ENCODE data around the gene EMC10.
"Not testable (repeated sequence)": the region's sequence is repeated elsewhere in the genome, so short reads cannot be mapped to it uniquely, and the experiment has no call there.

The EMC10 gene

GRCh38 chr19:50450369-50451222 lies 25.7 kb upstream of the EMC10 start:
- no peak for DNase-seq (ENCODE audit: low read depth in 2 of 2, low spot score in 1 of 2)

DNA sequence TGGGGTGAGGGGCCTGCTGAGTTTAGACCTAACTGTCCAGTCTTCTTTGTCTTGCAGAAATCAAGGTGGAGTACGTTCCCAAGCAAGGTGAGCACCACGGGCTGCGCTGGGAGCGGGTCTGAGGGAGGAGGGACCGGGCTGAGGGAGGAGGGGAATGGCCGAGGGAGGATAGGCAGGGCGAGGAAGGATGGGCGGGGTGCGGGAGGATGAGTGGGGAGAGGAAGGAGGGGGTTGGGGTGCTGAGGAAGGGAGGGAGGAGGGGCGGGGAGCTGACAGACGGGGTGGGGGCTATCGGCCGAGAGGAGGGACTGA lies 25.1 kb upstream of the EMC10 start:
- no peak for DNase-seq (ENCODE audit: low read depth in 2 of 2, low spot score in 1 of 2)

GRCh38 chr19:50453243-50453642 lies 23.1 kb upstream of the EMC10 start:
- DNase-seq (ENCODE audit: low read depth in 2 of 2, low spot score in 1 of 2): no peak

- DNase-seq (ENCODE audit: low read depth in 2 of 2, low spot score in 1 of 2): no peak
These were observed 20.3 kb upstream of the EMC10 start for GRCh38 chr19:50455992-50456391.

GRCh38 chr19:50457300-50457699 lies 19.0 kb upstream of the EMC10 start:
- DNase-seq (ENCODE audit: low read depth in 2 of 2, low spot score in 1 of 2): no peak

DNA sequence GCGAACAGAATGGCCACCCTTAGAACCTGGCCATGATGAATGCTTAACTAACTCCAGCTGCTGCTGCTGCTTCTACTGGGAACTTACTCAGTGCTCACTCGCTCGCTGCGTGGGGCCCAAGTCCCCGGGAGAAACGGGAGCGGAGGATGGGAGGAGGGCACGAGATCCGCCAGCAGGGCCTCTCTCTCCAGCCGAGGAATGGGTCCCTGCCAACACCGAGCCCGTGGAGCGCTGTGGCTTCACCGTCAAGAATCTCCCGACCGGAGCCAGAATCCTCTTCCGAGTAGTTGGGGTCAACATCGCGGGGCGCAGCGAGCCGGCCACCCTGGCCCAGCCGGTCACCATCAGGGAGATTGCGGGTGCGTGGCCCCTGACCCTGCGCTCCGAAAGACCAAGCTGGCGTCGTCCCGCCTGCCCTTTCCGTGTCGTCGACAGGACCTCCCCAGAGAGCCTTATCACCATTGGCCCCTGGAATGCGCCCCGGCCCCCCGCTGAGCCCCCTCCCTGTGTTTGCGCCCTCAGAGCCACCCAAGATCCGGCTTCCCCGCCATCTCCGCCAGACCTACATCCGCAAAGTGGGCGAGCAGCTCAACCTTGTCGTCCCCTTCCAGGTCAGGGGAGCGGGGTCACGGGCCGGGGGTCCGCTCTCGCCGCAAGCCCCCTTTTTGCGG lies 17.8 kb upstream of the EMC10 start:
- no peak for DNase-seq (ENCODE audit: low read depth in 2 of 2, low spot score in 1 of 2)

DNA sequence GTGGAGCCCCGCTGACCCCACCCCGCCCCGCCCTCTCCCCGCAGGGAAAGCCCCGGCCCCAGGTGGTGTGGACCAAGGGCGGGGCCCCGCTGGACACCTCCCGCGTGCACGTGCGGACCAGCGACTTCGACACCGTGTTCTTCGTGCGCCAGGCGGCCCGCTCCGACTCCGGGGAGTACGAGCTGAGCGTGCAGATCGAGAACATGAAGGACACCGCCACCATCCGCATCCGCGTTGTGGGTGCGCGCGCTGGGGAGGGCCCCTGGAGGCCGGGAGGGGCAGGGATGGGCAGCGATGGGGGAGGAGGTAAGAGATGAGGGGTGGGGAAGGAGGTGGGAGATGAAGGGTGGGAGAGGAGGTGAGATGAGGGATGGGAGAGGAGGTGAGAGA lies 17.2 kb upstream of the EMC10 start:
- no peak for DNase-seq (ENCODE audit: low read depth in 2 of 2, low spot score in 1 of 2)

- no peak for DNase-seq (ENCODE audit: low read depth in 2 of 2, low spot score in 1 of 2)
These were observed 16.7 kb upstream of the EMC10 start for GRCh38 chr19:50459638-50460037.

GRCh38 chr19:50460161-50460765 lies 16.0 kb upstream of the EMC10 start:
- no peak for DNase-seq (ENCODE audit: low read depth in 2 of 2, low spot score in 1 of 2)

GRCh38 chr19:50461066-50461875 lies 15.0 kb upstream of the EMC10 start:
- DNase-seq (ENCODE audit: low read depth in 2 of 2, low spot score in 1 of 2): peak; percentile 17 to 25

GRCh38 chr19:50462970-50463369 lies 13.3 kb upstream of the EMC10 start:
- DNase-seq (ENCODE audit: low read depth in 2 of 2, low spot score in 1 of 2): no peak

GRCh38 chr19:50464348-50464747 lies 12.0 kb upstream of the EMC10 start:
- DNase-seq (ENCODE audit: low read depth in 2 of 2, low spot score in 1 of 2): no peak

GRCh38 chr19:50465000-50465399 lies 11.3 kb upstream of the EMC10 start:
- DNase-seq (ENCODE audit: low read depth in 2 of 2, low spot score in 1 of 2): no peak

GRCh38 chr19:50465986-50466705 lies 10.2 kb upstream of the EMC10 start:
- no peak for DNase-seq (ENCODE audit: low read depth in 2 of 2, low spot score in 1 of 2)

DNA sequence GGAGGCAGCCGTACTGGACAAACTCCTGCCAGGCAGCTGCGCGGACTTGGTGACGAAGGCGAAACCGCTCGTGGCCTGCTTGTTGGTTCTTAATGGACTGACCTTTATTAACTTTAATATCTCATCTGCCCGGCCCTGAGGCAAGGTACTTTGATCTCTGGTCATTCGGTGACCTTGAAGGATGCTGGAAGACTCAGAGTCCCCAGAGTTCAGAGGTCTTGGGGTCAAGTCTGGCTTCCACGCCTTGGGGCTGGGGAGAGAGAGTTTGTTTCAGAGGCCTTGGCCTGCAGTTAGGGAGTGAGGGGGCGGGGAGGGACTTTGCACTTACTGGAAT lies 9.6 kb upstream of the EMC10 start:
- DNase-seq (ENCODE audit: low read depth in 2 of 2, low spot score in 1 of 2): no peak

- no peak for DNase-seq (ENCODE audit: low read depth in 2 of 2, low spot score in 1 of 2)
These were observed 8.7 kb upstream of the EMC10 start for GRCh38 chr19:50467566-50467965.

GRCh38 chr19:50468818-50469217 lies 7.5 kb upstream of the EMC10 start:
- DNase-seq (ENCODE audit: low read depth in 2 of 2, low spot score in 1 of 2): no peak

- not testable (repeated sequence) for DNase-seq (ENCODE audit: low read depth in 2 of 2, low spot score in 1 of 2)
These were observed 3.0 kb upstream of the EMC10 start for GRCh38 chr19:50473336-50473735.

DNA sequence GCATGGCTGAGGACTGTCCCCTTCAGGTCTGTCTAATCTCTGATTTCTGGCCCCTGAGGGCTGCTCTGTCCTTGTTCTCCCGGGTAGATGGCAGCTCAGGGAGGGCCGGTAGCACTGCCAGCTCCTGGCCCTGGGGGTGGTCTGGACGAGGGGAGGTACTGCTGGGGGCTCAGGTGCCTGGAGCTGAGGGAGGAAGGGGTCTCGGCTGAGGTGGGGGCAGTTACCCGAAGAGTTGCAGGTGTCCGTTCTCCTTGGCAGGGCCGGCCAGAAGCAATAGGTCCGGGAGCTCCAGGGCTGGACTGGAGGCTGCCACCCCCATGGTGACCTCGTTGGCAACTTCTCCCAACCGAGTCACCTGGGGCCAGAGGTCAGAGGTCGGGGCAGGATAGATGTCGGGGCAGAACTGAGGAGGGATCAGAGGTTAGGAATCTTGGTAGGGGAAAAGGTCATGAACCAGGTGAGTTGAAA lies 1.2 kb upstream of the EMC10 start:
- no peak for DNase-seq (ENCODE audit: low read depth in 2 of 2, low spot score in 1 of 2)

DNA sequence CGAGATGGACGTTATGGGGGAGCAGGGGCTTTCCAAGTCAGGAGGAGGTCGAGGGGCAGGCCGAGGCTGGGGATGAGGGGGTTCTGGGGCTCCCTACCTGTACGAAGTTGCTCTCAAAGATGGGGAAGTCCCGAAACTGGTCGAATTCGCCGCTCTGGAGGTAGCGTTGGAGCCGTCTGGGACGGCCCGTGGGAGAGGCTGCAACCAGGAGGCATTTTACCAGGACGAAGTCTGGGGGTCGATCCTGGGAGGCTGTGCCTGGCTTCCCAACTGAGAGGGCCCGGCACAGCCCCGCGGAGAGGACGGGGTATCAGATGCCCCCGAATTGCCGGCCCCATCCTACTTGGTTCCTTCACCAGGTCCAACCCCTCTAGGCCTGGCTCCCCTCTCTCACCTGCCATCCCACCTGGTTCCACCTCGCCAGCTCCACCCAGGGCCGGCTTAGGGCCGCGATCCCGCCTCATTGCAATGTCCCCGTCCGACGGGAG lies 527 bp upstream of the EMC10 start:
- no peak for DNase-seq (ENCODE audit: low read depth in 2 of 2, low spot score in 1 of 2)

DNA sequence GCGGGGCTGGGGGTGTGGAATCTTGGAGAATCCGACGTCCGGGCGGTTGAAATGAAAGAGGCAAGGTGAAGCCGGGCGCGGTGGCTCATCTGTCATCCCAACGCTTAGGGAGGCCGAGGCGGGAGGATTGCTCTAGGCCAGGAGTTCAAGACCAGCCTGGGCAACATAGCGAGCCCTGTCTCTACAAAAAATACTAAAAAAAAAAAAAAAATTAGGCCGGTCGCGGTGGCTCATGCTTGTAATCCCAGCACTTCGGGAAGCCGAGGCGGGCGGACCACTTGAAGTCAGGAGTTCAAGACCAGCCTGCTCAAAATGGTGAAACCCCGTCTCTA lies 566 bp downstream of the EMC10 start:
- DNase-seq (ENCODE audit: low read depth in 2 of 2, low spot score in 1 of 2): no peak

Data from stimulated activated CD8-positive, alpha-beta memory T cell treated with anti-CD3 and anti-CD28 coated beads, Interleukin-4, amount 100 ng/mL, for 4 hours (primary cell).